HFF-Myc (cell line): ENCODE results near the gene CHTOP.
A peak's percentile ranks its signal among the peaks of the same experiment; 100 is the strongest.
"Not testable (repeated sequence)": the region's sequence is repeated elsewhere in the genome, so short reads cannot be mapped to it uniquely, and the experiment has no call there.

Experiments used
- DNase-seq: peaks from one replicate; pipeline ENCODE4 v3.0.0-alpha.2; 2011; ENCODE audit warnings: low read depth; ENCODE audit errors: extremely low read depth
- H3K4me3 ChIP-seq: replicated peaks from 2 replicates; pipeline ENCODE4 v1.5.1; 2011; ENCODE audit warnings: low read depth, mild to moderate bottlenecking, control low read depth, low read length
- TF ChIP-seq, protein P1 (sequence below): IDR thresholded peaks from 2 replicates; pipeline ENCODE4 v1.5.1; 2012; ENCODE audit warnings: mild to moderate bottlenecking, low read depth, low read length, control low read depth; ENCODE audit errors: missing control alignments

CHTOP gene

GRCh38 chr1:153667439-153667838, 33.6 kb downstream of the CHTOP start:
- TF ChIP-seq, protein P1, sequence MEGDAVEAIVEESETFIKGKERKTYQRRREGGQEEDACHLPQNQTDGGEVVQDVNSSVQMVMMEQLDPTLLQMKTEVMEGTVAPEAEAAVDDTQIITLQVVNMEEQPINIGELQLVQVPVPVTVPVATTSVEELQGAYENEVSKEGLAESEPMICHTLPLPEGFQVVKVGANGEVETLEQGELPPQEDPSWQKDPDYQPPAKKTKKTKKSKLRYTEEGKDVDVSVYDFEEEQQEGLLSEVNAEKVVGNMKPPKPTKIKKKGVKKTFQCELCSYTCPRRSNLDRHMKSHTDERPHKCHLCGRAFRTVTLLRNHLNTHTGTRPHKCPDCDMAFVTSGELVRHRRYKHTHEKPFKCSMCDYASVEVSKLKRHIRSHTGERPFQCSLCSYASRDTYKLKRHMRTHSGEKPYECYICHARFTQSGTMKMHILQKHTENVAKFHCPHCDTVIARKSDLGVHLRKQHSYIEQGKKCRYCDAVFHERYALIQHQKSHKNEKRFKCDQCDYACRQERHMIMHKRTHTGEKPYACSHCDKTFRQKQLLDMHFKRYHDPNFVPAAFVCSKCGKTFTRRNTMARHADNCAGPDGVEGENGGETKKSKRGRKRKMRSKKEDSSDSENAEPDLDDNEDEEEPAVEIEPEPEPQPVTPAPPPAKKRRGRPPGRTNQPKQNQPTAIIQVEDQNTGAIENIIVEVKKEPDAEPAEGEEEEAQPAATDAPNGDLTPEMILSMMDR: no peak
- no peak for DNase-seq
- no peak overlapping the region for H3K4me3 ChIP-seq

- peak overlapping the region; percentile 99; the same call in 1 of the 2 replicates for H3K4me3 ChIP-seq
- not testable (repeated sequence) for DNase-seq
These were observed 34.8 kb downstream of the CHTOP start for GRCh38 chr1:153668672-153669071.

DNA sequence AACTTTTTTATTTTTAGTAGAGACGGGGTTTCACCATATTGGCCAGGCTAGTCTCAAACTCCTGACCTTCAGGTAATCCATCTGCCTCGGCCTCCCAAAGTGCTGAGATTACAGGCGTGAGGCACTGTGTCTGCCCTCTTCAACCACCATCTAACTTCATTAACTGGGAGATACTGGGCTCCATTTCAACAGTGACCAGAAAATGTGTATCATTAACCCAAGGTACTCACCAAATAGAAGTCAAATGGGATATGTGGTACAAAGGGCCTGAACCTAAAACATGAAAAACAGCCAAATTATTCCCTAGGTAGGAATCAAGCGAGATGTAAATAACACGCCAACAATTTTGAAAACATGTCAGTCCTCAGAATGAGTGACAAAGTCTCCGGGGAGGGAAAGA, 35.7 kb downstream of the CHTOP start:
- H3K4me3 ChIP-seq: peak overlapping the region; percentile 99
- TF ChIP-seq, protein P1: no peak
- DNase-seq: no peak

- H3K4me3 ChIP-seq: peak overlapping the region; percentile 99
- TF ChIP-seq, protein P1: no peak
- no peak for DNase-seq
These were observed 36.5 kb downstream of the CHTOP start for GRCh38 chr1:153670257-153670858.

DNA sequence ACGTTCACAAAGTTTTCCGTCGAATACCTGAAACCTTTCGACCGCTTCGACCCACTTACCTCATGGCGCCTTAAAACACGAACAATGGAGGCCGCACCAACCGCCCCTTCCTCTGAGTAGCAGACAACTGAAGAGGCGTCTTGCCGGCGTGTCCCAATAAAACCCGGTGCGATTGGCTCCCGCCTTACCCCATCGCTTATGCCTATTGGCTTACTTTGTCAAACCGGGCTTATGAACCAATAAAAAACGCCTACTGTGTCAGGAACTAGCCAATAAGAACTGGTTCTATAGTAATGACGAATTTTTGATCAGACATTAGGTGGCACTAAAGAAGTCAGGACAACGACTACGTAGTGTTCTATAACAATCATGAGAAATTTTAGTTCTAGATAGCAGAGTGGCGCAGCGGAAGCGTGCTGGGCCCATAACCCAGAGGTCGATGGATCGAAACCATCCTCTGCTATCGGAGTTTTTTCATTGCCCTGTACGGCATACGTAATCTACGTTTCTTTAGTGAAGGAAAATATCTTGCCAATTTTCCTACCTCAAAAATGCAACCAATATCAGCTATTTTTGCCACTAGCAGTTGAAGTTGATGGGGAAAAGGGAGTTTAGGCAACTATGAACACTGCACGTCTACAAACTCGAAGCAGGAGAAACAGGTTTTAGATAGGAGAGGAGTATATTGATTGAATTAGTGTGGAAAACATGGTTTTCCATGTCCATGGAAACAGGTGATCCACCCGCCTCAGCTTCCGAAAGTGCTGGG, 37.2 kb downstream of the CHTOP start, which contains the start of gene ILF2:
ILF2 (minus strand) TSS at position 135 of the 769 bp plus-strand sequence; CDS start at position 64, 71 bp downstream.
- DNase-seq: peak; percentile 100
- peak within 1 kb of the TSS; percentile 99 for H3K4me3 ChIP-seq

DNA sequence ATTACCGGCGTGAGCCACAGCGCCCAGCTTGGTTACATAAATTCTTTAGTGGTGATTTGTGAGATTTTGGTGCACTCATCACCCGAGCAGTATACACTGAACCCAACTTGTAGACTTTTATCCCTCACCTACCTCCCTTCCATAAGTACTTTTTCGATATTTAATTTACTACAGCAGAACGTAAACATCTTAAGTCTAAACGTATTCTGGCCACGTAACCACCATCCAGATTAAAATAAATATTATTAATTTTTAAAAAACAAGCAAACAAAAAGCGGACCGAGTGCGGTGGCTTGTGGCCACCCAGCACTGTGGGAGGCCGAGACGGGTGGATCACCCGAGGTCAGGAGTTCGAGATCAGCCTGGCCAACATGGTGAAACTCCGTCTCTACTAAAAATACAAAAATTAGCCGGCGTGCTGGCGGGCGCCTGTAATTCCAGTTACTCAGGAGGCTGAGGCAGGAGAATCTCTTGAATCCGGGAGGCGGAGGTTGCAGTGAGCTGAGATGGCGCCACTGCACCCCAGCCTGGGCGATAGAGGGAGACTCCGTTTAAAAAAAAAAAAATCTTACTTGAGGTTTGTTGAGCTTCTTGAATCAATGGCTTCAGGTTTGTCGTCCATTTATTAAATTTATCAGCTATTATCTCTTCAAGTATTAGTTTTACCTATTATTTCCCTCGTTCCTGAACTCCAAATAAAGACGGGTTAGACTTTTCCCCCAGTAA, 37.9 kb downstream of the CHTOP start:
- not testable (repeated sequence) for DNase-seq
- H3K4me3 ChIP-seq: peak overlapping the region; percentile 51

More for the DNA sequence above, 37.2 kb downstream of the CHTOP start, which contains the start of gene ILF2:
- TF ChIP-seq, protein P1: no peak

- TF ChIP-seq, protein P1: no peak
- no peak overlapping the region for H3K4me3 ChIP-seq
- DNase-seq: no peak
These were observed 39.6 kb downstream of the CHTOP start for GRCh38 chr1:153673511-153673910.
